ENCODE measurements around the gene C1QTNF8.

- TF ChIP-seq CTCF (IDR thresholded peaks at IDR 0.05; ENCODE audit: insufficient read depth, low read depth, low read length) (no peak), EZH2 (IDR thresholded peaks at IDR 0.05; ENCODE audit: insufficient read depth, low read length) (no peak)
These were observed 55.7 kb downstream of the C1QTNF8 start for GRCh38 chr16:1040346-1040745.

Measured in astrocyte (in vitro differentiated cells and primary cell).